Measurements from ENCODE around the gene GRK6.

The GRK6 gene

DNA sequence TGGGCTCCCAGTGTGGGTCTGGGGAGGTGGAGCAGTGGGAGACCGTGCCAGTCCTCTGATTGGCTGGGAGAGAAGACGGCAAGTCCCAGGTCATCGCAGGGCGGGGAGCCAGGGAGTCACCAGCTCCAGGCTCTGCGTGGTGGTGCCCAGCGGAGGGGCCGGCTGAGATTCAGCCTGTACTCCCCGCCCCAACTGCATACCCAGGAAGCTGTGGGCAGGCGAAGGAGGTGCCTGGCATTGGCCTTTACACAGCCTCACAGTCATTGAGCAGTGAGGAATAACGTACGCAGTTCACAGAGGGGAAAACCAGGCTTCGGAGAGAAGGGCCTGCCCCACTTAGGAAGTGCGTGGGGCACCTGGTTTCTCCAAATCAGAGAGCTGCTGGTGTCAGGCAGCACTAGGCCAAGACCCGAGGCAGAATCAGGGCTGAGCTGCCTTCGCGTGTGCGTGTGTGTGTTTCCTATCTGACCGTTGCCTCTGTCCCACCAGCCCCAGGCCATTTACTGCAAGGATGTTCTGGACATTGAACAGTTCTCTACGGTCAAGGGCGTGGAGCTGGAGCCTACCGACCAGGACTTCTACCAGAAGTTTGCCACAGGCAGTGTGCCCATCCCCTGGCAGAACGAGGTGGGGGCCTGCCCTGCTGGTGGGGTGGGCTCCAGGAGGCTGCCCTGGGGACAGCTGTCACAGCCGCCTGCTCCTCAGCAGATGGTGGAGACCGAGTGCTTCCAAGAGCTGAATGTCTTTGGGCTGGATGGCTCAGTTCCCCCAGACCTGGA, 13.9 kb downstream of the GRK6 start:
- CTCF ChIA-PET: interaction anchor here (0.6 to 1.3 kb wide), 2 partner anchors 50 to 63 kb away, joined by 3 to 6 read pairs; no protein-coding TSS in a partner anchor
- no peak overlapping the region for H3K27ac ChIP-seq (ENCODE audit: extremely low read depth, low read depth, low read length)
- H3K4me3 ChIP-seq (ENCODE audit: low read depth, low read length): no peak overlapping the region
- TF ChIP-seq ZNF501 (tag by site-specific recombination; IDR thresholded peaks at IDR 0.05): no peak
- TF ChIP-seq, protein P1, sequence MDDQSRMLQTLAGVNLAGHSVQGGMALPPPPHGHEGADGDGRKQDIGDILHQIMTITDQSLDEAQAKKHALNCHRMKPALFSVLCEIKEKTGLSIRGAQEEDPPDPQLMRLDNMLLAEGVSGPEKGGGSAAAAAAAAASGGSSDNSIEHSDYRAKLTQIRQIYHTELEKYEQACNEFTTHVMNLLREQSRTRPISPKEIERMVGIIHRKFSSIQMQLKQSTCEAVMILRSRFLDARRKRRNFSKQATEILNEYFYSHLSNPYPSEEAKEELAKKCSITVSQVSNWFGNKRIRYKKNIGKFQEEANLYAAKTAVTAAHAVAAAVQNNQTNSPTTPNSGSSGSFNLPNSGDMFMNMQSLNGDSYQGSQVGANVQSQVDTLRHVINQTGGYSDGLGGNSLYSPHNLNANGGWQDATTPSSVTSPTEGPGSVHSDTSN (CRISPR knock-in tag; IDR thresholded peaks at IDR 0.05): no peak
- TF ChIP-seq ZNF600 (tag by site-specific recombination; IDR thresholded peaks at IDR 0.05): peak; percentile 61; the same call in 1 of the 2 replicates
- TF ChIP-seq SCRT2 (tag by site-specific recombination; IDR thresholded peaks at IDR 0.05): no peak
- POLR2A ChIA-PET: interaction anchor here (0.7 to 1.3 kb wide), 2 partner anchors 14 to 38 kb away, joined by 3 to 6 read pairs; partner anchors contain the start of gene GRK6
- H3K36me3 ChIP-seq (ENCODE audit: control insufficient read depth in 2 of 2, insufficient read depth in 1 of 2, low read length in 2 of 2): peaks cover 17 to 66% of the 10 kb centered on the region in 2 experiments
- no peaks in the 10 kb centered on the region for H3K4me1 ChIP-seq (ENCODE audit: control insufficient read depth, insufficient read depth, low read length)
- H3K9me3 ChIP-seq (ENCODE audit: control insufficient read depth, insufficient read depth, low read depth, low read length): no peaks in the 10 kb centered on the region

DNA sequence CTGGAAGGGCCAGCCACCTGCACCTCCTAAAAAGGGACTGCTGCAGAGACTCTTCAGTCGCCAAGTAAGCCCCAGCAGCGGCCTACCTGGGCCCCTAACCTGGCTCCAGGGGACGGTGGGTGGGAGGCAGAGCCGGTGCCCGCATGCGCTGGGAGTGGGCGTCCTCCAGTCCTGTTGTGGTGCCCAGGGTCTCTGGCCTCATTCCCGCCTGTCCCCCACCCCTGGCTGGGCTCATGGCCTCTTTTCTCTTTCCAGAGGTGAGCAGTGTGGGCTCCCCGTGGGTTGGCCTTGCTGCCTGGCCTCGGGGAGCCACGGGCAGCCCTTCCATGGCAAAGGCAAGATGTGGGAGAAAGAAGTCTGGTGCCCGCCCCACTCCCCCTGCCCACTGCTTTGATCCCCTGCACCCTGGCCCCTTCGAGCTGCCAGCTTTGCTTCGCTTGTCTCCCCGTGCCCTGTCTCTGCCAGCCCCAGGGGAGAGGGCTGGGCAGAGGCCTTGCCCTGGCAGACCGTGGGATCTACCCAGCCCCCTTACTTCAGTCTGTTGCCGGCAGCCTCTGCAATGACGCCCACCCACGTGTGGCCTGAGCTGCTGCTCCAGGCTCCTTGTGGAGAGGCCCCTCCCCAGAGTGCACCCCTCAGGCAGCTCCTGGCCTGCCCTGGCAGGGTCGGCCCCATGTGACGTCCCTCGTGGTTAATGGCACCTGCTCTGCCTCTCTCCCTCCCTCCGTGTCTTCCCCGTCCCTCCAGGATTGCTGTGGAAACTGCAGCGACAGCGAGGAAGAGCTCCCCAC, 14.7 kb downstream of the GRK6 start:
- Histone ChIP-seq H3K27ac (ENCODE audit: extremely low read depth, low read depth, low read length) (no peak overlapping the region), H3K4me3 (ENCODE audit: low read depth, low read length) (no peak overlapping the region), H3K9me3 (ENCODE audit: control insufficient read depth, insufficient read depth, low read depth, low read length) (no peaks in the 10 kb centered on the region), H3K4me1 (ENCODE audit: control insufficient read depth, insufficient read depth, low read length) (no peaks in the 10 kb centered on the region), H3K36me3 (ENCODE audit: control insufficient read depth in 2 of 2, insufficient read depth in 1 of 2, low read length in 2 of 2) (peaks cover 17 to 60% of the 10 kb centered on the region in 2 experiments)
- TF ChIP-seq ZFHX2 (tag by site-specific recombination; conservative IDR thresholded peaks at IDR 0.05) (peak; percentile 75), EGR2 (tag by site-specific recombination; IDR thresholded peaks at IDR 0.05; ENCODE audit: low read depth) (peak; percentile 57), SCRT2 (tag by site-specific recombination; IDR thresholded peaks at IDR 0.05) (no peak)
- TF ChIP-seq, protein P2, sequence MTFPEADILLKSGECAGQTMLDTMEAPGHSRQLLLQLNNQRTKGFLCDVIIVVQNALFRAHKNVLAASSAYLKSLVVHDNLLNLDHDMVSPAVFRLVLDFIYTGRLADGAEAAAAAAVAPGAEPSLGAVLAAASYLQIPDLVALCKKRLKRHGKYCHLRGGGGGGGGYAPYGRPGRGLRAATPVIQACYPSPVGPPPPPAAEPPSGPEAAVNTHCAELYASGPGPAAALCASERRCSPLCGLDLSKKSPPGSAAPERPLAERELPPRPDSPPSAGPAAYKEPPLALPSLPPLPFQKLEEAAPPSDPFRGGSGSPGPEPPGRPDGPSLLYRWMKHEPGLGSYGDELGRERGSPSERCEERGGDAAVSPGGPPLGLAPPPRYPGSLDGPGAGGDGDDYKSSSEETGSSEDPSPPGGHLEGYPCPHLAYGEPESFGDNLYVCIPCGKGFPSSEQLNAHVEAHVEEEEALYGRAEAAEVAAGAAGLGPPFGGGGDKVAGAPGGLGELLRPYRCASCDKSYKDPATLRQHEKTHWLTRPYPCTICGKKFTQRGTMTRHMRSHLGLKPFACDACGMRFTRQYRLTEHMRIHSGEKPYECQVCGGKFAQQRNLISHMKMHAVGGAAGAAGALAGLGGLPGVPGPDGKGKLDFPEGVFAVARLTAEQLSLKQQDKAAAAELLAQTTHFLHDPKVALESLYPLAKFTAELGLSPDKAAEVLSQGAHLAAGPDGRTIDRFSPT (tag by site-specific recombination; IDR thresholded peaks at IDR 0.05): peak; percentile 34; the same call in 1 of the 2 replicates
- POLR2A ChIA-PET: interaction anchor here (1.1 to 2.7 kb wide), 3 partner anchors 9 to 15 kb away, joined by 5 to 10 read pairs (median 6); partner anchors contain the start of gene GRK6
- CTCF ChIA-PET: interaction anchor here (0.6 to 1.4 kb wide), 3 partner anchors 11 to 49 kb away, joined by 3 to 7 read pairs (median 3); no protein-coding TSS in a partner anchor

DNA sequence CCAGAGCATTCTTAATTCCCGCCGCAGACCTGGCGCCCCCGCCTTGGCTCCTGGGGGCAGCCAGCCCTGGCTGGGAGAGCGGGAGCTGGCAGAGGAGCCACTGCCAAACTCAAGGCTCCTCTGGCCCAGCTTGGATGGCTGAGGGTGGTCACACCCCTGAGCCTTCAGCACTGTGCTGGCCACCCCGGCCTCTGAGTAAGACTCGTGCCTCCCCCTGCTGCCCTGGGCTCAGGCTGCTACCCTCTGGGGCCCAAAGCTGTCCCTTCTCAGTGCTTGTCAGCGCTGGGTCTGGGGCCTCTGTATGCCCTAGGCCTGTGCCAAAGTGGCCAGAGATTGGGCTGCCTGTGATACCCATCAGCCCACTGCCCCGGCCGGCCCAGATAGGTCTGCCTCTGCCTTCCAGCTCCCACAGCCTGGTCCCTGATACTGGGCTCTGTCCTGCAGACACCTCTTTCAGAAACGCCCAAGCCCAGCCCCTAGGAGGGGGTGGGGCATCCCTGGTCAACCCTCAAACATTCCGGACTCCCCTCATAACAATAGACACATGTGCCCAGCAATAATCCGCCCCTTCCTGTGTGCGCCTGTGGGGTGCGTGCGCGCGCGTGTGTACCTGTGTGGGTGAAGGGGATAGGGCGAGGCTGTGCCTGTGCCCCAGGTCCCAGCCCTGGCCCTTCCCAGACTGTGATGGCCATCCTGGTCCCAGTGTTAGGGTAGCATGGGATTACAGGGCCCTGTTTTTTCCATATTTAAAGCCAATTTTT, 15.8 kb downstream of the GRK6 start:
- Histone ChIP-seq H3K27ac (ENCODE audit: extremely low read depth, low read depth, low read length) (no peak overlapping the region), H3K4me3 (ENCODE audit: low read depth, low read length) (no peak overlapping the region), H3K4me1 (ENCODE audit: control insufficient read depth, insufficient read depth, low read length) (no peaks in the 10 kb centered on the region), H3K9me3 (ENCODE audit: control insufficient read depth, insufficient read depth, low read depth, low read length) (no peaks in the 10 kb centered on the region), H3K36me3 (ENCODE audit: control insufficient read depth in 2 of 2, insufficient read depth in 1 of 2, low read length in 2 of 2) (peaks cover 14 to 50% of the 10 kb centered on the region in 2 experiments)
- POLR2A ChIA-PET: interaction anchor here (1.1 to 2.7 kb wide), 3 partner anchors 10 to 16 kb away, joined by 5 to 21 read pairs (median 10); partner anchors contain the start of gene GRK6
- TF ChIP-seq ZNF791 (tag by site-specific recombination; IDR thresholded peaks at IDR 0.05) (no peak), SP2 (tag by site-specific recombination; IDR thresholded peaks at IDR 0.05) (peak; percentile 37), HOXD13 (CRISPR knock-in tag; IDR thresholded peaks at IDR 0.05; ENCODE audit: borderline replicate concordance) (no peak), ZNF548 (tag by site-specific recombination; IDR thresholded peaks at IDR 0.05) (no peak), ZNF350 (tag by site-specific recombination; IDR thresholded peaks at IDR 0.05) (no peak), TCF7L2 (IDR thresholded peaks at IDR 0.05; ENCODE audit: borderline replicate concordance, low read depth, low read length) (no peak)
- TF ChIP-seq, protein P3, sequence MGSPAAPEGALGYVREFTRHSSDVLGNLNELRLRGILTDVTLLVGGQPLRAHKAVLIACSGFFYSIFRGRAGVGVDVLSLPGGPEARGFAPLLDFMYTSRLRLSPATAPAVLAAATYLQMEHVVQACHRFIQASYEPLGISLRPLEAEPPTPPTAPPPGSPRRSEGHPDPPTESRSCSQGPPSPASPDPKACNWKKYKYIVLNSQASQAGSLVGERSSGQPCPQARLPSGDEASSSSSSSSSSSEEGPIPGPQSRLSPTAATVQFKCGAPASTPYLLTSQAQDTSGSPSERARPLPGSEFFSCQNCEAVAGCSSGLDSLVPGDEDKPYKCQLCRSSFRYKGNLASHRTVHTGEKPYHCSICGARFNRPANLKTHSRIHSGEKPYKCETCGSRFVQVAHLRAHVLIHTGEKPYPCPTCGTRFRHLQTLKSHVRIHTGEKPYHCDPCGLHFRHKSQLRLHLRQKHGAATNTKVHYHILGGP (tag by site-specific recombination; IDR thresholded peaks at IDR 0.05): no peak
- CTCF ChIA-PET: interaction anchor here (0.7 to 1.4 kb wide), 4 partner anchors 10 to 331 kb away, joined by 3 to 7 read pairs (median 4); no protein-coding TSS in a partner anchor
